ENCODE measurements around the gene TBR1. TPM values are rescaled to one million over a fixed set of nuclear protein-coding genes. Genes with fewer than 3 reads are reported as not detected.

TBR1 gene
- total RNA-seq, 1 donor from 2014 or later, result not detected

- peaks cover 4% of the 10 kb centered on the region for H3K36me3 Mint-ChIP-seq
- H3K4me3 ChIP-seq, result no peak overlapping the region
- peaks cover 60% of the 10 kb centered on the region for H3K27me3 ChIP-seq
- H3K27ac Mint-ChIP-seq, result no peak overlapping the region
- H3K27ac ChIP-seq, result no peak overlapping the region
- H2AFZ ChIP-seq (replicated peaks), result no peak overlapping the region
- peaks cover 12% of the 10 kb centered on the region for H3K4me1 ChIP-seq
- no peak overlapping the region for H3K4me2 ChIP-seq
- H3K36me3 ChIP-seq, result peaks cover 5% of the 10 kb centered on the region
- no peaks in the 10 kb centered on the region for H3K9me3 ChIP-seq (ENCODE audit: low read depth)
- peaks cover 26% of the 10 kb centered on the region for H3K4me1 Mint-ChIP-seq
- no peak for TF ChIP-seq EZH2 (IDR thresholded peaks at IDR 0.05)
- no peak for TF ChIP-seq EZH2phosphoT487 (IDR thresholded peaks at IDR 0.05)
- TF ChIP-seq CTCF (IDR thresholded peaks at IDR 0.05), result no peak
- peaks cover 37% of the 10 kb centered on the region for H3F3A ChIP-seq (ENCODE audit: low read depth)
- H3K9ac ChIP-seq, result no peak overlapping the region
- DNase-seq (ENCODE audit: low spot score), result no peak
- peaks cover 32% of the 10 kb centered on the region for H3K27me3 Mint-ChIP-seq (ENCODE audit: insufficient read depth, low read depth)
- no peak overlapping the region for H3K4me3 Mint-ChIP-seq
- H4K20me1 ChIP-seq (ENCODE audit: low read depth), result peaks cover 45% of the 10 kb centered on the region
- no peaks in the 10 kb centered on the region for H3K79me2 ChIP-seq (ENCODE audit: low read depth)
- no peaks in the 10 kb centered on the region for H3K9me3 Mint-ChIP-seq
Measured at GRCh38 chr2:161412346-161412745, 3.8 kb upstream of the TBR1 start.

GRCh38 chr2:161414042-161415033 lies 1.8 kb upstream of the TBR1 start:
- Histone ChIP-seq H3K79me2 (ENCODE audit: low read depth) (no peaks in the 10 kb centered on the region), H3K9ac (no peak overlapping the region), H3K27ac (no peak overlapping the region), H2AFZ (replicated peaks) (peak overlapping the region; percentile 67), H3K4me3 (peak overlapping the region; percentile 55), H3K4me2 (peak overlapping the region; percentile 90), H4K20me1 (ENCODE audit: low read depth) (peaks cover 65% of the 10 kb centered on the region), H3K36me3 (peaks cover 5% of the 10 kb centered on the region), H3F3A (ENCODE audit: low read depth) (peaks cover 37% of the 10 kb centered on the region), H3K27me3 (peaks cover 80% of the 10 kb centered on the region), H3K9me3 (ENCODE audit: low read depth) (no peaks in the 10 kb centered on the region), H3K4me1 (peaks cover 16% of the 10 kb centered on the region)
- Mint-ChIP-seq H3K4me1 (peaks cover 42% of the 10 kb centered on the region), H3K4me3 (peak overlapping the region; percentile 82), H3K27me3 (ENCODE audit: insufficient read depth, low read depth) (peaks cover 52% of the 10 kb centered on the region), H3K36me3 (peaks cover 3% of the 10 kb centered on the region), H3K27ac (no peak overlapping the region), H3K9me3 (no peaks in the 10 kb centered on the region)
- no peak for TF ChIP-seq EZH2phosphoT487 (IDR thresholded peaks at IDR 0.05)
- TF ChIP-seq CTCF (IDR thresholded peaks at IDR 0.05), result peak; percentile 29
- TF ChIP-seq EZH2 (IDR thresholded peaks at IDR 0.05), result peak; percentile 48
- DNase-seq (ENCODE audit: low spot score), result peak; percentile 84

GRCh38 chr2:161415034-161415986 lies 787 bp upstream of the TBR1 start:
- Mint-ChIP-seq H3K9me3 (no peaks in the 10 kb centered on the region), H3K27ac (no peak overlapping the region), H3K36me3 (peaks cover 3% of the 10 kb centered on the region), H3K4me3 (peak overlapping the region; percentile 82), H3K27me3 (ENCODE audit: insufficient read depth, low read depth) (peaks cover 60% of the 10 kb centered on the region), H3K4me1 (peaks cover 43% of the 10 kb centered on the region)
- Histone ChIP-seq H3K4me3 (peak overlapping the region; percentile 55), H3K27me3 (peaks cover 90% of the 10 kb centered on the region), H3K27ac (no peak overlapping the region), H3K36me3 (no peaks in the 10 kb centered on the region), H3K9ac (no peak overlapping the region), H3K79me2 (ENCODE audit: low read depth) (no peaks in the 10 kb centered on the region), H3K4me2 (peak overlapping the region; percentile 90), H2AFZ (replicated peaks) (no peak overlapping the region), H4K20me1 (ENCODE audit: low read depth) (peaks cover 75% of the 10 kb centered on the region), H3F3A (ENCODE audit: low read depth) (peaks cover 37% of the 10 kb centered on the region), H3K9me3 (ENCODE audit: low read depth) (no peaks in the 10 kb centered on the region), H3K4me1 (peaks cover 16% of the 10 kb centered on the region)
- peak; percentile 36 for DNase-seq (ENCODE audit: low spot score)
- TF ChIP-seq EZH2 (IDR thresholded peaks at IDR 0.05), result no peak
- no peak for TF ChIP-seq EZH2phosphoT487 (IDR thresholded peaks at IDR 0.05)
